Activated CD8-positive, alpha-beta memory T cell treated with anti-CD3 and anti-CD28 coated beads, Interleukin-2, amount 50 U/mL, for 1 hour (primary cell): ENCODE results near the gene ACOT4.
"Not testable (repeated sequence)": the region's sequence is repeated elsewhere in the genome, so short reads cannot be mapped to it uniquely, and the experiment has no call there.

Experiments used
- DNase-seq: peaks from one replicate; pipeline ENCODE4 v3.0.0-alpha.2; 2020; ENCODE audit errors: extremely low read depth

The ACOT4 gene

GRCh38 chr14:73591690-73592449 lies at the start of gene ACOT4:
TSS of gene ACOT4 (plus strand) at chr14:73591873. CDS start at chr14:73591960, 87 bp downstream.
- no peak for DNase-seq

- not testable (repeated sequence) for DNase-seq
These were observed 48.7 kb upstream of the ACOT4 start for GRCh38 chr14:73542961-73543360.

GRCh38 chr14:73545353-73545752 lies 46.3 kb upstream of the ACOT4 start:
- not testable (repeated sequence) for DNase-seq

- DNase-seq = not testable (repeated sequence)
These were observed 42.6 kb upstream of the ACOT4 start for GRCh38 chr14:73549097-73549496.

- not testable (repeated sequence) for DNase-seq
These were observed 41.7 kb upstream of the ACOT4 start for GRCh38 chr14:73549889-73550524.

- no peak for DNase-seq
These were observed 37.8 kb upstream of the ACOT4 start for GRCh38 chr14:73553845-73554244.

GRCh38 chr14:73557201-73557600 lies 34.5 kb upstream of the ACOT4 start:
- DNase-seq = not testable (repeated sequence)

GRCh38 chr14:73558238-73558637 lies 33.4 kb upstream of the ACOT4 start:
- DNase-seq = not testable (repeated sequence)

GRCh38 chr14:73562256-73562655 lies 29.4 kb upstream of the ACOT4 start:
- DNase-seq = not testable (repeated sequence)

- not testable (repeated sequence) for DNase-seq
These were observed 29.0 kb upstream of the ACOT4 start for GRCh38 chr14:73562696-73563095.

GRCh38 chr14:73566431-73566830 lies 25.2 kb upstream of the ACOT4 start:
- DNase-seq = not testable (repeated sequence)

GRCh38 chr14:73566935-73567334 lies 24.7 kb upstream of the ACOT4 start:
- DNase-seq = not testable (repeated sequence)

GRCh38 chr14:73567358-73567757 lies 24.3 kb upstream of the ACOT4 start:
- no peak for DNase-seq

- no peak for DNase-seq
These were observed 23.5 kb upstream of the ACOT4 start for GRCh38 chr14:73567951-73568885.

- not testable (repeated sequence) for DNase-seq
These were observed 22.8 kb upstream of the ACOT4 start for GRCh38 chr14:73568886-73569184.

GRCh38 chr14:73569185-73569958 lies 22.3 kb upstream of the ACOT4 start, which contains the start of gene ACOT2:
TSS of gene ACOT2 (plus strand) at chr14:73569213. CDS start at chr14:73569241, 28 bp downstream.
- not testable (repeated sequence) for DNase-seq

- DNase-seq = not testable (repeated sequence)
These were observed 20.8 kb upstream of the ACOT4 start for GRCh38 chr14:73570913-73571312.

- not testable (repeated sequence) for DNase-seq
These were observed 18.6 kb upstream of the ACOT4 start for GRCh38 chr14:73573034-73573433.

GRCh38 chr14:73573740-73574139 lies 17.9 kb upstream of the ACOT4 start:
- not testable (repeated sequence) for DNase-seq

- DNase-seq = not testable (repeated sequence)
These were observed 17.4 kb upstream of the ACOT4 start for GRCh38 chr14:73574251-73574650.

- DNase-seq = no peak
These were observed 15.3 kb upstream of the ACOT4 start for GRCh38 chr14:73576391-73576790.
